ENCODE data around the gene PRR23A. TPM values are rescaled to one million over a fixed set of nuclear protein-coding genes. Genes with fewer than 3 reads are reported as not detected.

Gene PRR23A
- total RNA-seq, 1 experiment from 2014 or later: not detected

- no peak overlapping the region for H3K4me3 ChIP-seq (ENCODE audit: low read length)
- H3K27ac ChIP-seq (ENCODE audit: low read length): no peak overlapping the region
- DNase-seq (no peak), ATAC-seq (no peak)
- POLR2A ChIA-PET (ENCODE audit: unreplicated experiment): no interaction called here
- H3K79me2 ChIP-seq (ENCODE audit: low read length): no peaks in the 10 kb centered on the region
- no peaks in the 10 kb centered on the region for H3K27me3 ChIP-seq (ENCODE audit: low read length)
- BruUV-seq (replicated peaks): no TSS peak
- no peaks in the 10 kb centered on the region for H3F3A ChIP-seq (ENCODE audit: low read length, unreplicated experiment)
- H3K9ac ChIP-seq (ENCODE audit: low read length): no peak overlapping the region
- no peak for TF ChIP-seq EZH2phosphoT487 (IDR thresholded peaks at IDR 0.05; ENCODE audit: borderline replicate concordance, low read length)
- TF ChIP-seq, protein P1, sequence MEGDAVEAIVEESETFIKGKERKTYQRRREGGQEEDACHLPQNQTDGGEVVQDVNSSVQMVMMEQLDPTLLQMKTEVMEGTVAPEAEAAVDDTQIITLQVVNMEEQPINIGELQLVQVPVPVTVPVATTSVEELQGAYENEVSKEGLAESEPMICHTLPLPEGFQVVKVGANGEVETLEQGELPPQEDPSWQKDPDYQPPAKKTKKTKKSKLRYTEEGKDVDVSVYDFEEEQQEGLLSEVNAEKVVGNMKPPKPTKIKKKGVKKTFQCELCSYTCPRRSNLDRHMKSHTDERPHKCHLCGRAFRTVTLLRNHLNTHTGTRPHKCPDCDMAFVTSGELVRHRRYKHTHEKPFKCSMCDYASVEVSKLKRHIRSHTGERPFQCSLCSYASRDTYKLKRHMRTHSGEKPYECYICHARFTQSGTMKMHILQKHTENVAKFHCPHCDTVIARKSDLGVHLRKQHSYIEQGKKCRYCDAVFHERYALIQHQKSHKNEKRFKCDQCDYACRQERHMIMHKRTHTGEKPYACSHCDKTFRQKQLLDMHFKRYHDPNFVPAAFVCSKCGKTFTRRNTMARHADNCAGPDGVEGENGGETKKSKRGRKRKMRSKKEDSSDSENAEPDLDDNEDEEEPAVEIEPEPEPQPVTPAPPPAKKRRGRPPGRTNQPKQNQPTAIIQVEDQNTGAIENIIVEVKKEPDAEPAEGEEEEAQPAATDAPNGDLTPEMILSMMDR (conservative IDR thresholded peaks at IDR 0.05; ENCODE audit: low read depth, low read length): no peak
- no peak for TF ChIP-seq EZH2 (IDR thresholded peaks at IDR 0.05; ENCODE audit: low read length, unreplicated experiment)
- H3K4me2 ChIP-seq (ENCODE audit: low read length): no peak overlapping the region
- no peaks in the 10 kb centered on the region for H3K9me3 ChIP-seq (ENCODE audit: low read length)
- intact Hi-C loops (cut with micrococcal nuclease): no loop called here
- no peaks in the 10 kb centered on the region for H4K20me1 ChIP-seq (ENCODE audit: low read length)
- H2AFZ ChIP-seq (ENCODE audit: low read length): no peak overlapping the region
- CTCF ChIA-PET: no interaction called here
- H3K9me2 ChIP-seq (replicated peaks; ENCODE audit: low read length): no peaks in the 10 kb centered on the region
- no peaks in the 10 kb centered on the region for H3K4me1 ChIP-seq (ENCODE audit: insufficient read depth, low read length)
- no peaks in the 10 kb centered on the region for H3K36me3 ChIP-seq (ENCODE audit: low read depth, low read length)
Observed at GRCh38 chr3:138987181-138987580, 18.9 kb downstream of the PRR23A start.

- no peak overlapping the region for H3K4me2 ChIP-seq (ENCODE audit: low read length)
- H2AFZ ChIP-seq (ENCODE audit: low read length): no peak overlapping the region
- H3K27me3 ChIP-seq (ENCODE audit: low read length): no peaks in the 10 kb centered on the region
- H3K9me3 ChIP-seq (ENCODE audit: low read length): no peaks in the 10 kb centered on the region
- no peaks in the 10 kb centered on the region for H3K9me2 ChIP-seq (replicated peaks; ENCODE audit: low read length)
- no peak overlapping the region for H3K9ac ChIP-seq (ENCODE audit: low read length)
- H3K36me3 ChIP-seq (ENCODE audit: low read depth, low read length): no peaks in the 10 kb centered on the region
- DNase-seq: no peak
- ChIA-PET CTCF (no interaction called here), POLR2A (ENCODE audit: unreplicated experiment) (no interaction called here)
- no TSS peak for BruUV-seq (replicated peaks)
- no peaks in the 10 kb centered on the region for H4K20me1 ChIP-seq (ENCODE audit: low read length)
- H3K79me2 ChIP-seq (ENCODE audit: low read length): no peaks in the 10 kb centered on the region
- no peak overlapping the region for H3K4me3 ChIP-seq (ENCODE audit: low read length)
- intact Hi-C loops (cut with micrococcal nuclease): no loop called here
- H3K27ac ChIP-seq (ENCODE audit: low read length): no peak overlapping the region
- TF ChIP-seq, protein P1 (conservative IDR thresholded peaks at IDR 0.05; ENCODE audit: low read depth, low read length): no peak
- TF ChIP-seq EZH2phosphoT487 (IDR thresholded peaks at IDR 0.05; ENCODE audit: borderline replicate concordance, low read length): no peak
- TF ChIP-seq EZH2 (IDR thresholded peaks at IDR 0.05; ENCODE audit: low read length, unreplicated experiment): no peak
- no peaks in the 10 kb centered on the region for H3F3A ChIP-seq (ENCODE audit: low read length, unreplicated experiment)
- no peaks in the 10 kb centered on the region for H3K4me1 ChIP-seq (ENCODE audit: insufficient read depth, low read length)
- no peak for ATAC-seq
Observed at GRCh38 chr3:138985932-138986331, 20.1 kb downstream of the PRR23A start.

DNA sequence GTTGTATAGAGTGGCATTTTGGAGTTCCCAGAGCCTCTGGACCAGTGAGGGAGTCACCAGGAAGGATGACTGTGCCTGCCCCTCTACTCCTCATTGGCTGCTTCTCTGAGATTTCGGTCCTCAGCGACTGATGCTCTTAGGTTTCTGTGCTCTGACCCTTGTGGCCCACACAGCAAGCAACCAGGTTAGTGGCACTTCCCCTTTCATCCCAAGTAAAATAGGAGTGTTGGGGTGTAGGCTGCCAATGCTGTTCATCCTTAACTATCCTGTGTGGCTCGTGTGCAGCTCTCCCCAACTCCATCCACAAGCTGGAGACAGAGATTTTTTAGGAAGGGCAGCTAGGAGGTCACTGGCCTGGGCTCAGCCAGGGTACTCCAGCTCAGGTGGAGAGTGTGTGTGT is 21.3 kb downstream of the PRR23A start:
- no peaks in the 10 kb centered on the region for H3K27me3 ChIP-seq (ENCODE audit: low read length)
- ChIA-PET CTCF (no interaction called here), POLR2A (ENCODE audit: unreplicated experiment) (no interaction called here)
- H3K4me3 ChIP-seq (ENCODE audit: low read length): no peak overlapping the region
- no TSS peak for BruUV-seq (replicated peaks)
- no peaks in the 10 kb centered on the region for H3K36me3 ChIP-seq (ENCODE audit: low read depth, low read length)
- H4K20me1 ChIP-seq (ENCODE audit: low read length): no peaks in the 10 kb centered on the region
- no peak overlapping the region for H3K4me2 ChIP-seq (ENCODE audit: low read length)
- no peak overlapping the region for H3K9ac ChIP-seq (ENCODE audit: low read length)
- ATAC-seq: no peak
- no peaks in the 10 kb centered on the region for H3K9me3 ChIP-seq (ENCODE audit: low read length)
- intact Hi-C loops (cut with micrococcal nuclease): no loop called here
- H3F3A ChIP-seq (ENCODE audit: low read length, unreplicated experiment): no peaks in the 10 kb centered on the region
- no peak for DNase-seq
- H2AFZ ChIP-seq (ENCODE audit: low read length): no peak overlapping the region
- H3K27ac ChIP-seq (ENCODE audit: low read length): no peak overlapping the region
- no peaks in the 10 kb centered on the region for H3K4me1 ChIP-seq (ENCODE audit: insufficient read depth, low read length)
- H3K79me2 ChIP-seq (ENCODE audit: low read length): no peaks in the 10 kb centered on the region
- H3K9me2 ChIP-seq (replicated peaks; ENCODE audit: low read length): no peaks in the 10 kb centered on the region
- TF ChIP-seq EZH2phosphoT487 (IDR thresholded peaks at IDR 0.05; ENCODE audit: borderline replicate concordance, low read length): no peak
- TF ChIP-seq, protein P1 (conservative IDR thresholded peaks at IDR 0.05; ENCODE audit: low read depth, low read length): no peak
- no peak for TF ChIP-seq EZH2 (IDR thresholded peaks at IDR 0.05; ENCODE audit: low read length, unreplicated experiment)

Measured in PC-3 (cell line).